ENCODE results near the gene PAH.

DNA sequence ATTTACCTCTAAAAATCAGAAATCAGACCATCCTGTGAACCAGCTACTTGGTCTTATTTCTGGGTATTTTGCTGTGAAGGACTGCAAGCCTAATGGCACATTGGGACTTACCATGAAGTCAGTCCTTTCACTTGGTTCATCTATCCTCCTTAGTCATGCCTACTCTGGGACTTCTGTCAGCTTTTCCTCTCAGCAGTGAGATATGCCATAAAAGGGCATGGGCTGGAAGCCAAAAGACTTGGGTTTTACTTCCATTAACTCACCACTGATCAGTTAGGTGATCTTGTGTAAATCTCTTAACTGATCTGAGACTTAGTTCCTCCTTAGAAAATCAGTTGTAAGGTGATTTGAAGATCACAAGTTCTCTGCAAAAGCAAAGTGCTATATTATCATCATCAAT lies 116.5 kb downstream of the PAH start:
- TF ChIP-seq CTCF (IDR thresholded peaks at IDR 0.05) (no peak), POLR2A (IDR thresholded peaks at IDR 0.05) (no peak)

Data from adrenal gland (tissue), 5 donors.